HG02623 (cell line): ENCODE measurements around the gene NCAPG2.

ENCODE experiments used
- ATAC-seq: cut with Tn5 transposase; IDR thresholded peaks from one replicate; pipeline ENCODE4 v1.9.1; 2021; ENCODE audit warnings: moderate library complexity; ENCODE audit not compliant: unreplicated experiment

NCAPG2 gene, protein sequence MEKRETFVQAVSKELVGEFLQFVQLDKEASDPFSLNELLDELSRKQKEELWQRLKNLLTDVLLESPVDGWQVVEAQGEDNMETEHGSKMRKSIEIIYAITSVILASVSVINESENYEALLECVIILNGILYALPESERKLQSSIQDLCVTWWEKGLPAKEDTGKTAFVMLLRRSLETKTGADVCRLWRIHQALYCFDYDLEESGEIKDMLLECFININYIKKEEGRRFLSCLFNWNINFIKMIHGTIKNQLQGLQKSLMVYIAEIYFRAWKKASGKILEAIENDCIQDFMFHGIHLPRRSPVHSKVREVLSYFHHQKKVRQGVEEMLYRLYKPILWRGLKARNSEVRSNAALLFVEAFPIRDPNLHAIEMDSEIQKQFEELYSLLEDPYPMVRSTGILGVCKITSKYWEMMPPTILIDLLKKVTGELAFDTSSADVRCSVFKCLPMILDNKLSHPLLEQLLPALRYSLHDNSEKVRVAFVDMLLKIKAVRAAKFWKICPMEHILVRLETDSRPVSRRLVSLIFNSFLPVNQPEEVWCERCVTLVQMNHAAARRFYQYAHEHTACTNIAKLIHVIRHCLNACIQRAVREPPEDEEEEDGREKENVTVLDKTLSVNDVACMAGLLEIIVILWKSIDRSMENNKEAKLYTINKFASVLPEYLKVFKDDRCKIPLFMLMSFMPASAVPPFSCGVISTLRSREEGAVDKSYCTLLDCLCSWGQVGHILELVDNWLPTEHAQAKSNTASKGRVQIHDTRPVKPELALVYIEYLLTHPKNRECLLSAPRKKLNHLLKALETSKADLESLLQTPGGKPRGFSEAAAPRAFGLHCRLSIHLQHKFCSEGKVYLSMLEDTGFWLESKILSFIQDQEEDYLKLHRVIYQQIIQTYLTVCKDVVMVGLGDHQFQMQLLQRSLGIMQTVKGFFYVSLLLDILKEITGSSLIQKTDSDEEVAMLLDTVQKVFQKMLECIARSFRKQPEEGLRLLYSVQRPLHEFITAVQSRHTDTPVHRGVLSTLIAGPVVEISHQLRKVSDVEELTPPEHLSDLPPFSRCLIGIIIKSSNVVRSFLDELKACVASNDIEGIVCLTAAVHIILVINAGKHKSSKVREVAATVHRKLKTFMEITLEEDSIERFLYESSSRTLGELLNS

DNA sequence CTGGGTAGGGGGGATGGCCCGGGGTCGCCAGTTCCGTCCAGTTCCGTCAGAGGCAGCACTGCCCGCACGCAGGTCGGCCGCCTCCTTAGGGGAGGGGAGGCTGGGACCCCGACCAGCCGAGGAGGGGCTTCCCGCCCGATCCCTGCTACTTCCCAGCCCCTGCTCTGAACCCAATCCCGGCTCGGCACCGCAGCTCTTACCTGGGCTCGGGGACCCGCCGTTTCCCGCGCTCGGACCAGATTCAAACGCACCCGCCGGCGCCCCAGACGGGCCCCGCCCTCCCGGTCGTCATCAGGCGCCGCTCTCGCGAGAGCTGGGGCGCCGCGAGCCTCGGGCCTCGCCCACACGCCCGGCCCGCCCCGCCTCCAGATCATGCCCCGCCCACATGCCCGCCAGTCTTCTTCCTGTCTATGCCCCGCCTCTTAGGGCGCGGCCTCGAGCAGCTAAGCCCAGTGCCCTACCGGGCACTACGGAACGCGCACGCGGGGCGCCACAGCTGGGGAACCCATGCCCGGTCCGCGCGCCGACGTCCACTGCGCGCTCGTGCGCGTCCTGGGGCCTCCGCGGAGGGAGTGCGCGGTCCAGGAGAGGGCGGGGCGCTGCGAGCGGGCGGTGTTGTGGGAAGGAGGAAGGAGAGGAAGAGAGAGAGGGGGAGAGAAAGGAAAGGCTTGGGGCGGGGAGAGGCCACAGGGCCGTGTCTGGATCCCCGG lies at the start of gene NCAPG2:
TSS of gene NCAPG2 (minus strand) at position 281 of the 710 bp plus-strand sequence. CDS start 2,905 bp downstream, outside the sequence.
- peak; percentile 97 for ATAC-seq

DNA sequence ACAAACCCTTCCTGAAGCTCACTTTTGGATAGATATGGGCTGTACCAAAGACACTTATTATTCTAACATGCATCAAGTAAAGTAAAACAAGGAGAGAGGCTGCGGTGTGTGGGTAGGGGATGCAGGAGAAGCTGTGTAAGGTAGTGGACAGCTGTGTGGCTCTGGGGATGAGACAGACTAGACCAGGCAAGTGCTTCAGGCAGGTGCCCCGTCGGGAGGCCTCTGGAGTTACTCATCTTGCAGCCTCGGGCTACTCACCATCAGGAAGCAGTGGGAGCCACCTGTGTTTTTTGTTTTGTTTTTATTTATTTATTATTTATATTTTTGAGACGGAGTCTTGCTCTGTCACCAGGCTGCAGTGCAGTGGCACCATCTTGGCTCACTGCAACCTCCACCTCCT lies 49.3 kb upstream of the NCAPG2 start:
- no peak for ATAC-seq

DNA sequence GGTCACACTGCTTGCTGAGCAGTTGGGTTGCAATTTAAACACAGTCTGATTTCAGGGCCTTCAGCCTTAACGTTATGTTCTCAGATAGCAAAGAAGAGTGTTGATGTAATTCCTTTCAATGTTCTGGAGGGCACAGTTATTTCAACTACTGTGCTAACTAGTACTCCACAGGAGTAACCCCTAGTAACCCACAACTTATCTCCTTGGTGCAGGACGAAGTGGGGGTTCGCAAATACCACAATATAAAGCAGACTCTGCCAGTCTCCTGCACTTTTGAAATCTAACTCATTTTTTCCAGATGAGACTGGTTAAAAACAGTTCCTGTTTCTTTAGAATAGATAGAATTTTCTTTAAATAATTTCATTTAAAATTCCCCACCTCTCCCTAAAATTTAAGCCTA lies 47.1 kb upstream of the NCAPG2 start:
- ATAC-seq, result no peak

DNA sequence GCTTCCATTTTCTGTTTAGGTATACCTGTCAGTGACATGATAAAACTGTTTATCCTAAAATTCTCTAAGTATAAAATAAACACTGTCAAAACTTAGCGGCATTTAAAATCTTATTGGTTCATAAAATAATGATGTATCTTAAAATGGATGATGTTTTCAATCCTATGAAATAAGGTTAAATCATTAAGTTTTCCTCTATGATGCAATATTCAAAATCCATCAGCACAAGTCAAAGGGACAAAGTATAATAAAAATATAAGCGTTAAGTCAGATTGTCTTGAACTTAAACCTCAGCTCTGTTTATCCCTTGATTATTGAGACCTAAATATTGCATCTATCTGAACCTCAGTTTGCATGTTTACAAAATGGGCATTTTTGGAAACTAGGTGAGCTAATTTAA lies 46.6 kb upstream of the NCAPG2 start:
- ATAC-seq, result no peak

DNA sequence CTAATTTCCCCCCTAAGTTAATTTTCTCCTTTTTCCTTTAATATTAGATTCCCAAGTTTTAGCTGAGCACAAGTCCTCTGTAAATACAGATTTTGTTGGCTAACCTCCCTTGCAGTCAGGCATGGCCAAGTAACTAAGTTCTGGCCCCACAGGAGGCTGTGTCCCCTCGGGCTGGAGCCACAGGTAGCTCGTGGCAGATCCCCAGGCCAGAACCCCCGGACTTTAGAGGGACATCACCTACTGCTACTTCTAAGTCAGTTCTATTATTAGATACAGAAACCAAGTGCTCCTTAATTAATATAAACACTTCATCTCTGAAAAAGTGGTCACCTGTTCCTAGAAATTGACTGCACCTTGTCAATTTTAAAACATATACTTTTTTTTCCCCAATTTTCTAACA lies 46.1 kb upstream of the NCAPG2 start:
- no peak for ATAC-seq

DNA sequence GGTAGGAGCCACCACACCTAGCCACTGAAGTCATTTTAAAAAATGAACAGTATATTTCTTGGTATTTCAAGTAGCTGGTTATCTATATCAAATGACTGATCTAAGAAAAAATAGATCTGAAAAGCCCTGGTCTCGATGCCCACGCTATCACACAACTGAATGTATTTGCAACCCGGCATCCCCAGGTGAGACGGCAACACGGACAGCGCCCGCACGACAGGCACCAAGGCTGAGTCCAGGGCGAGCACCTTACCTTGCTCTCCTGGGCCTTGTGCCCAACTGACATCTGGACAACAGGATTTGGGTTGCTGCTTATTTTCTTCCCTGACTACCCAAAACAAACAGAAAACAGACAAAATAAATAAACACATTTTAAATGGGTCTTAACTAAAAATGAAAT lies 44.8 kb upstream of the NCAPG2 start:
- ATAC-seq, result no peak

DNA sequence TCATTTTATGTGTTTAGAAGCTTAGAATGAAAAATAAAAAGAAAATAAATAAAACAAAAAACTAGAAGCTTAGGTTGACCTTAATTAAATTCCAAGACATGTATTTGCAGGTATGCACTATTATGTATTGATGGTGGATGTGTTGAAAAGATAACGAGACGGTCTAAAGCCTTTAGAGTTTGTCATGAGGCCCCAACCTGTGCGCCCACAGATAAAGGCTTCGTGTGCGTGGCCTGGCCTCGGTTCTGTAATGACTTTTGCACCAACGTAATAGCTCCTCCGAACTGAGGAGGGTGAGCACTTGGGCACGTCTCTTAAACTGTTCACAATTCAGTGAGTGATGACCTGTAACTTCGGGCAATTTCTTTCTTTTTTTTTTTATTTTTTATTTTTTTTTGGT lies 43.7 kb upstream of the NCAPG2 start:
- ATAC-seq, result no peak

DNA sequence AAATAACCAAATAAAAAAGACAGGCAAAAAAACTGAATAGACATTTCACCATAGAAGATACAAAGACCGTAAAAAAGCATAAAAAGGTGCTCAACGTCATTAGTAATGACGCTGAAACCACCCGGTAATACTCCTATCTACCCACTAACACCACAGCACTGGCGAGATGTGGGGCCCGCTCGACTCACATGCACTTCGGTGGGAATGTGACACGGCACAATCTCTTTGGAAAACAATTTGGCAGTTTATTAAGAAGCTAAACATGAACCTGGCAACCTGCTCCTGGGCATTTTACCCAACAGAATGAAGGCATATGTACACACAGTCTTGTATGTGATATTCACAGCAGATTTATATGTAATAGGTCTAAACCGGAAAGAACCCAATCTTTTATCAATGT lies 42.8 kb upstream of the NCAPG2 start:
- ATAC-seq, result no peak

DNA sequence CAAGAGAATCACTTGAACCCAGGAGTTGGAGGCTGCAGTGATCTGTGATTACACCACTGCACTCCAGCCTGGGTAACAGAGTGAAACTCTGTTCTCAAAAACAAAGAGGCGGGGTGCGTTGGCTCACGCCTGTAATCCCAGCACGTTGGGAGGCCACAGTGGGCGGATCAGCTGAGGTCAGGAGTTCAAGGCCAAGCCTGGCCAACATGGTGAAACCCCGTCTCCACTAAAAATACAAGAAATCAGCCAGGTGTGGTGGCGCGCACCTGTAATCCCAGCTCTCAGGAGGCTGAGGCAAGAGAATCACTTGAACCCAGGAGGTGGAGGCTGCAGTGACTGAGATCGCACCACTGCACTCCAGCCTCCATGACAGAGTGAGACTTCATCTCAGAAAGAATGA lies 42.4 kb upstream of the NCAPG2 start:
- no peak for ATAC-seq

DNA sequence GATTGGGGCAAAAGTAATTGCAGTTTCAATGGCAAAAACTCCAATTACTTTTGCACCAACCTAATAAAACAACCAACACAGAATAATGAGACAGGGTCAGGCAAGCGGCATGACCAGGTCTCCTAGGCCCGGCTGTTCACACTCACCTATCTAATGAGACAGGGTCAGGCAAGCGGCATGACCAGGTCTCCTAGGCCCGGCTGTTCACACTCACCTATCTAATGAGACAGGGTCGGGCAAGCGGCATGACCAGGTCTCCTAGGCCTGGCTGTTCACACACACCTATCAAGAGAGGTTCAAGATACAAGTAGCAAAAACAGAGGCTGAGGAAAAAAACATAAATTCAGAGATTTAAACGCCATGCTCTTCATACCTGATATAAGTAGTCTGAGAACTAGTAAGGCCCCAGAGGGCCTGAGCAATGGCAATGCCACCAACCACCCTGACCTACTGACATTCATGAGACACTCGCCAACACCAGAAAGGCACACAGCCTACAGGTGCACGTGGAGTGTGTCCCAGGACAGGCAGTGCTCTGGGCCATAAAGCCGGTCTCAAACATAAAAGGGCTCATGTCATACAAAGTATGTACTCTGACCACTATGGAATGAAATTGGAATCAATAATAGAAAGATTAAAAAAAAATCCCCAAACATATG lies 40.6 kb upstream of the NCAPG2 start:
- ATAC-seq, result no peak

DNA sequence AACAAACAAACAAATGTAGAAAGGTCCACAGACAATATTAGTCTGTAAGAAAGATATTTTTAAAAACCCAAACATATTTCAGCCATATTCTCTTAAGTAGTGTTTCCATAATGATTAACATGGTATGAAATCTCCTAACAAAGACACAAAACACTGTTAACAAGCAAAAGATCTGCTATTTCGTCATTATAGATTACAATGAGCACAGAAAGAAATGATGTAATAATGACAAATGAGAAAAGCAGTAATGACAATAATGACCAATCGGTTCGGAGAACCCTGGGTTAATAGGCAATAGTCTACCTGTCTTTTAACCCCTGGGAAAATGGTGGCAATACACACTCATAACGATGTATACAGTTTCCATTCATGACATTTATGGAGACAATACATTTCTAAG lies 39.5 kb upstream of the NCAPG2 start:
- no peak for ATAC-seq

DNA sequence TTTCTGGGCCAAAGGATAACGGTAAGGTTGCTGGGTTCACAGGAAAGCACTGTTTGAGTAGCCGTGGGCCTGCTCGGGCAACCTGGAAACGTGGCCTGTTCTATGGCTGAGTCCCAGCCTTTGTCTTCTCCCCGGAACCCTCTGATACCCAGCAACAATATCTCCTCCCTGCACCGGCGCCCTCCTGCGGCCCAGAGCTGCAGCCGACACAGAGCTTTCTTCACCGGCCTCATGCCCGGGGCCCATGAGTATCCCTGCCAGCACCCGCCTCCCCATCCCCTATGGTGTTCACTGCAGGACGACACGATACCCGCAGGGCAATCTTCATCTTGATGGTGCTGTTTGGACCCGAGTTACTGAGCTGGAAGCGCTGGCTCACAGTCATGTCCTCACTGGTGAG lies 38.6 kb upstream of the NCAPG2 start:
- ATAC-seq, result no peak

DNA sequence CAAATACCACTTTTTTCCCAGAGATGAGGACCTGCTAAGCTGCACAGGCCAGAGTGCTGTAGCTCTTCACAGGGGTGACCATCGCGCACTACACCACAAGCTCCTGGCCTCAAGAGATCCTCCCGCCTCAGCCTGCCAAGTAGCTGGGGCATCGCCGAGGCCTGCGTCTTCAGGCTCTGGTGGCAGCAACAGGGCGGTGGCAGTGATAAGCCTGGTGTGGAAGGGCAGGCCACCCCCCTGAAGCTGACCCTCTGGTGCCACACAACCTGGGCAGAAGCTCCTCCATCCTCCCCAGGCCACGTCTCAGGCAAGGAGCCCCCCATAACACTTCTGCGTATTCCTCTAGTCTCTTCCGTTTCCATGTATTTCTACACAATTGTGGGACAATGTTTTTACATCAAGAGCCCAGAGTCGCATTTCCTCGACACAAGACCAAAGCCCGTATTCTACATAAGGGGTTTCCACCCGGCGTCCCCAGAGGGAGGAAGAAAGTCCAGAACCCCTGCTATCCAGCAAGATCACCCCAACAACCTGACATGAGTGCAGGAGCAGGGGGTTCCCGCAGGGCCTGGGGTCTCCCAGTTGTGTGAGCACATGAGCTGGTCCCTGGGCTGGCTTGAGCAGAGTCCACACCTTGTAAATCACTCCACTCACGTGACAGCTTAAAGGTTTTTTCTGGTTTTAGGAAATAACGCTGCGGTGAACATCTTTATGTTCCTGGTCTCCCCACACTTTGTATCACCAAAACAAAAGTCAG lies 37.6 kb upstream of the NCAPG2 start:
- ATAC-seq, result no peak

DNA sequence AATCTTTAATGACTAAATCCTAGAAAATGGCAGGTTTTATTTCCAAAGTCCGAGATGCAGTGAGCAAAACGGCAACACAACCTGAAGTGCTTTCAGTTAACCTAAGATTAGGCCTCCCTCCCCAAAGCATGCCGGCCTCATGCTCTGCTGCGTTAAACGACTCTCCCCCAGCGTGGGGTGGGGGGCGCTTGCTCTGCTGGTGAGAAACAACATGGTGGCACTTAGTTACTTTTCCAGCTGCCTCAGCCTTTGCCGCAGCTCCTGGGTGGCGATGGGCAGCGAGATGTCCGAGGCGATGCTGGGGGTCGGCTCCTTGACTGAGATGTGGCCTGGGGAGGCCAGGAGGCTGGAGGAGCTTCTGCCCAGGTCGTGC lies 36.7 kb upstream of the NCAPG2 start:
- ATAC-seq, result no peak

DNA sequence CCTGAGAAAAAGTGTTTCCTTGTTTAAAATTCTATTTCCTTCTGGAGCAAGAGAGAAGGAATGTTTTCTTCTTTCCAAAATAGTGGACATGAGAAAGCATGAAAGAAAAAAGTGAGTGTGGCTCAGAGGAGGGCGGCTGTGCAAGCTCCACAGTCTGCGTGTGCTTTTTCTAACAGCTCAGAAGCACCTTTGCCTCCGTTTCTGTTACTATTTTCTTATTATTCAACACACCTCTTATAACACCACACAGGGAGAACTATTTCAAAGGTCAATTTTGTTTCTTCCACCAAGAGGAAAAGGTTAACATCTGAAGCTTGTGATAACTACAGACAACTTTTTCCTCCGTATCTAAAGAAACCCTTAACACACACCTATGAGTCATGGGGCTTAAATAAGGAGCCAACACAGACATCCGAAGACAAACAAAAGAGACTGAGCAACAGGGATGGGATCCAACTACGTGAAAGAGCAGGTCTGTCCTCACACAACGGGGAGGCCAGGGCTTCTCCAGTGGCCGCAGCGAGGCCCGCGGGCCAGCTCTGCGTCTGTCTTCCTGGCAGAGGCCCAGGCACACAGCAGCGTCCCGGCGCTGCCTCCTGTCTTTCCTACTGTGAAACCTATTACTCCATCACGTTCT lies 36.2 kb upstream of the NCAPG2 start:
- no peak for ATAC-seq

DNA sequence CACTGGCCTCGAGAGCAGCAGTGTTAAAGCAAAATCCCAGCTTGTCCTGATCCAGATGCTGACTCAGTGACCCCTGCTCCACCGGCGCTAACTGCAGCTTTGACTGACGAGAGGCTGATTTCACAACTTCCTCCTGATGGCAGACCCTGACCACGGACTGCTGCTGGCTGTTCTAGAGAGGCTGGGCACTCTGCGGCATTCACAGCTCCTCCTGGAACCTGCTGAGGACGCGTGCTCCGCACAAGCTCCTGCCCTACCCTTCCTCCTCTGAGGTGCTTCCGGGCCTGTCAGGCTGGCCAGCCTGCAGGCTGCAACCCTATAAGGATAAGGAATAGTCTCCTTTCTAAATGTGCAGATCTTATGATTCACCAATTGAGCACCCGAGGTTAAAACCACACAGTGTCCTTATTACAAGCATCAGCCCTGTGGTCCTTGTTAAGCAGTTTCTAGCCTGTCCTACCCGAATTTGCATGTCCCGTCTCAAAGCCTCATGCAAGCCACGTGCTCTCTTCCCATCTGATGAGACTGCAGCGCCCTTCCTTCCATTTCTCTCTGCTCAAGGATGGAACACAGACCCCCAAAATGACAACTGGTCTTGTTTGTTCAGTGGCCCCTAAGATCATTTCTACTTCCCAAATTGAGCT lies 35.5 kb upstream of the NCAPG2 start:
- no peak for ATAC-seq

DNA sequence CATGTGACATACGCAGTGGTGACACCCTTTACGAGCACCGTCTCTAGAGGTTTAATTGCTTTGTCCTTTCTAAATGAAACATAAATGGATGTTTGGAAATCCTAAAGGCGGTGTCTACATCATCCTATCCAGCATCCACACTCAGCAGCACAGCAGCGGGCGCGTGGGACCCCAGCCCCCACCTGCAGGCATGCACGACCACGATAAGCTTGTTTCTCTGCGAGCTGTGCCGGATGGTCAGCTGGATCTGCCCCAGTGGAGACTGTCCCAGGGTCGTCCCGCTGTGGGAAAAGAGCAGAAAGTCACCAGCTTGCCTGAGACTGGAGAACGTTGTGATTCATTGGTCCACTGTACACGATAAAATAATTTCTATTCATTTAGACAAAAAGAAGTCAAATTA lies 34.2 kb upstream of the NCAPG2 start:
- ATAC-seq, result no peak

DNA sequence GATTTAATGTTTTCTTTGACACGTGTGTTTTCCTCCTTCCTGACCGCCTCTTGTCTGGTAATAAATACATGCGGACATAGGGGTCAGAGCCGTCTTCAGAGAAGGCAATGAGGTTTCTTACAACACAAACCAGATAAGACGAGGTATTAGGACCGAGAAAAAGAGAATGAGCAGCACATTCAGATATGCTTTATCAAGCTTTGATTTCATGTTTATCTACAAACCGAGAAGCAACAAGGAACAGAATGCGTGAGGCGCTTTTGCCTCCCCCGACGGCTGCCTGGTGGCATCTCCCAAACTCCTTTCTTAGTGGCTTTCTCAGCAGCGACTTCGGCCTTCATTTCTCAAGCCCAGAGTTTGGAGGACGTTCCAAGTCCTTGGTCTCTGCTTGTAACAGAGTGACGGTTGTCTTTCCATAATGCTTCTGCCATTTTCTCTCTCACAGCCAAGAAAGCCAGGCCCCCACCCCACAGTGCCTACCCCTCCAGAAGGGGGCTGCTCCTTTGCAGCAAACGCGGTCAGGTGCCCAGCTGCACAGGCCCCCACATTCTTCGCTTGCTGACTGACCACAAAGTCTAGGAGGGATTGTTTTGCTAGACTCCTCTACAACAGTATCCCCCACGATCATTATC lies 32.6 kb upstream of the NCAPG2 start:
- no peak for ATAC-seq
